Ovary (tissue), 9 donors: Measurements from ENCODE around the gene TNS1. TPM values are rescaled to one million over a fixed set of nuclear protein-coding genes. Genes with fewer than 3 reads are reported as not detected.

ENCODE experiments used
- DNase-seq, 5 donors: peaks; one replicate each; pipeline ENCODE4 v3.0.0-alpha.2; 2019 to 2020
- H3K27ac ChIP-seq, 2 donors: fragments of 200-600 bp; one replicate each; pipeline versions ENCODE4 v1.5.1 to v1.8.0; 2019 to 2022
- H3K27me3 ChIP-seq: fragments of 200-600 bp; one replicate; pipeline ENCODE4 v1.8.0; 2022
- H3K36me3 ChIP-seq: fragments of 200-600 bp; sonication (generic); one replicate; pipeline ENCODE4 v1.5.1; 2019
- H3K4me1 ChIP-seq: one replicate; pipeline ENCODE4 v1.8.1; 2013; ENCODE audit warnings: mild to moderate bottlenecking, moderate library complexity; ENCODE audit not compliant: insufficient read depth
- H3K4me3 ChIP-seq: fragments of 200-600 bp; sonication (generic); one replicate; pipeline ENCODE4 v1.5.1; 2017
- H3K9me3 ChIP-seq, 2 donors: fragments of 200-600 bp in 1 of 2; sonication (generic) in 1 of 2; one replicate each; pipeline versions ENCODE4 v1.5.1 to v1.8.1; 2013 to 2019; ENCODE audit warnings: mild to moderate bottlenecking in 1 of 2, moderate library complexity in 1 of 2
- EP300 ChIP-seq: sonication (generic); formaldehyde crosslinking; IDR thresholded peaks from one replicate; pipeline ENCODE4 v1.6.1; 2017; ENCODE audit warnings: antibody characterized with exemption
- POLR2A ChIP-seq: fragments of 450-650 bp; IDR thresholded peaks from one replicate; pipeline ENCODE4 v1.6.1; 2017; ENCODE audit warnings: antibody characterized with exemption, mild to moderate bottlenecking, moderate library complexity
- WGBS, 3 donors: extraction: QIAGEN DNeasy Blood & Tissue Kit in 1 of 3; methylation state at CpG; one replicate each; pipeline versions ENCODE4 v1.1.5 to v1.1.7; 2013 to 2017; 5-methylcytosine and 5-hydroxymethylcytosine counted together
- intact Hi-C, 4 donors: fragments of 100-400 bp; cut with DNase I; formaldehyde crosslinking; loops; one replicate each; pipeline versions ENCODE4 v1.11.0 to v1.15.1; 2022 to 2023
- polyA plus RNA-seq, 2 donors: library from polyadenylated mRNA; stranded (reverse); fragments of 200-250 nt in 1 of 2; fragments of 350-450 nt in 1 of 2; fragmentation: Illumina TruSeq in 1 of 2; extraction: RNeasy Lipid Tissue Mini Kit (QIAGEN cat#74804) in 1 of 2; gene quantifications; one replicate each; pipeline ENCODE4 v1.2.3, GENCODE V29; 2013 to 2014
- total RNA-seq, 7 donors: library from RNA; depleted of rRNA in 2 of 7; stranded (reverse); fragments of >200 nt in 2 of 7; fragmentation: NEBNext Ultra II Directional in 3 of 7; extraction: Animal tissue kit (Norgen Biotek cat#: 25700) in 3 of 7; gene quantifications; one replicate each; pipeline versions ENCODE4 v1.1.0 to v1.2.4, GENCODE V29; 2016 to 2023
- TF ChIP-seq, protein P1 (sequence below), 3 donors: fragments of 450-650 bp in 2 of 3; fragments of 200-600 bp in 1 of 3; IDR thresholded peaks; one replicate each; pipeline versions ENCODE4 v1.5.1 to v1.8.0; 2016 to 2022; ENCODE audit warnings: antibody characterized with exemption in 3 of 3, mild to moderate bottlenecking in 1 of 3
- donor health status: DM: no; HTN: no; CAD: no; lungs with moderate emphysema.
- donor health status: DM: no; HTN: no; CAD: no.
- donor health status: Bipolar disorder and iron deficiency.
- donor health status: DM: yes; HTN: yes; CAD: no.
- donor health status: DM: no; HTN: no; CAD: no.
- donor health status: DM: yes; HTN: yes; CAD: no.

The TNS1 gene
- total and polyA plus RNA-seq, 9 donors: 140 to 568 (median 356) TPM

- Histone ChIP-seq H3K4me3 (no peak overlapping the region), H3K27ac (no peak overlapping the region), H3K36me3 (no peaks in the 10 kb centered on the region), H3K9me3 (no peaks in the 10 kb centered on the region), H3K27me3 (no peaks in the 10 kb centered on the region), H3K4me1 (peaks cover 4% of the 10 kb centered on the region)
- DNase-seq: no peak
- intact Hi-C loops: no loop called here
- TF ChIP-seq, protein P1, sequence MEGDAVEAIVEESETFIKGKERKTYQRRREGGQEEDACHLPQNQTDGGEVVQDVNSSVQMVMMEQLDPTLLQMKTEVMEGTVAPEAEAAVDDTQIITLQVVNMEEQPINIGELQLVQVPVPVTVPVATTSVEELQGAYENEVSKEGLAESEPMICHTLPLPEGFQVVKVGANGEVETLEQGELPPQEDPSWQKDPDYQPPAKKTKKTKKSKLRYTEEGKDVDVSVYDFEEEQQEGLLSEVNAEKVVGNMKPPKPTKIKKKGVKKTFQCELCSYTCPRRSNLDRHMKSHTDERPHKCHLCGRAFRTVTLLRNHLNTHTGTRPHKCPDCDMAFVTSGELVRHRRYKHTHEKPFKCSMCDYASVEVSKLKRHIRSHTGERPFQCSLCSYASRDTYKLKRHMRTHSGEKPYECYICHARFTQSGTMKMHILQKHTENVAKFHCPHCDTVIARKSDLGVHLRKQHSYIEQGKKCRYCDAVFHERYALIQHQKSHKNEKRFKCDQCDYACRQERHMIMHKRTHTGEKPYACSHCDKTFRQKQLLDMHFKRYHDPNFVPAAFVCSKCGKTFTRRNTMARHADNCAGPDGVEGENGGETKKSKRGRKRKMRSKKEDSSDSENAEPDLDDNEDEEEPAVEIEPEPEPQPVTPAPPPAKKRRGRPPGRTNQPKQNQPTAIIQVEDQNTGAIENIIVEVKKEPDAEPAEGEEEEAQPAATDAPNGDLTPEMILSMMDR (IDR thresholded peaks at IDR 0.05): no peak
- TF ChIP-seq EP300: no peak
- no peak for TF ChIP-seq POLR2A
- WGBS, 3 donors: 63 to 72% (median 69%) methylated on average over 5 of the region's 5 CpGs
These were observed 134.4 kb downstream of the TNS1 start for GRCh38 chr2:217868265-217868892.

DNA sequence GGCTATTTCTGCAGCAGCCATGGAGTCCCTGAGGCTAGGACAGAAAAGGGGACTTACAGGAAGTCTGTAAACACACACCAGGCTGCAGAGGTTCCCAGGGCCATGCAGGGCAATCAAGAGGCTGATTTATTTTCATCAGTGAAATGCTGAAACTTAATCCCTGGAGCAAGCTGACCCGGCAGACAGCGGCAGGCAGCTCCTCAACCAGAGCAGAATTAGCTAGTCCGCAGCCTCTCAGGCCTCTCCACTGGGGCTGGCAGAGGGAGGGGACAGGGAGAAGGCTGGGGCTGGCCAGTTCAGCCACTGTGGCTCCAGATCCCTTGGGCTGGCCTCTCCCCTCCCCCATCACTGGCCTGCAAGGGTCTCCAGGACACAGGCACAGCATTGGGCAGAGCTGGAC, 136.3 kb downstream of the TNS1 start:
- no peak for DNase-seq
- WGBS, 3 donors: 59 to 74% (median 64%) methylated on average over 3 of the region's 3 CpGs
- Histone ChIP-seq H3K4me1 (peaks cover 4% of the 10 kb centered on the region), H3K36me3 (no peaks in the 10 kb centered on the region), H3K27me3 (no peaks in the 10 kb centered on the region), H3K27ac (no peak overlapping the region), H3K4me3 (no peak overlapping the region), H3K9me3 (no peaks in the 10 kb centered on the region)
- intact Hi-C loops: no loop called here
- TF ChIP-seq, protein P1 (IDR thresholded peaks at IDR 0.05): no peak
- no peak for TF ChIP-seq EP300
- no peak for TF ChIP-seq POLR2A

- WGBS, 3 donors: 72 to 77% (median 75%) methylated on average over 3 of the region's 3 CpGs
- H3K27me3 ChIP-seq: no peaks in the 10 kb centered on the region
- no peak overlapping the region for H3K27ac ChIP-seq
- no peaks in the 10 kb centered on the region for H3K9me3 ChIP-seq
- no peak overlapping the region for H3K4me3 ChIP-seq
- peaks cover 4% of the 10 kb centered on the region for H3K4me1 ChIP-seq
- H3K36me3 ChIP-seq: no peaks in the 10 kb centered on the region
- TF ChIP-seq, protein P1 (IDR thresholded peaks at IDR 0.05): no peak
- no peak for TF ChIP-seq POLR2A
- TF ChIP-seq EP300: no peak
- DNase-seq: no peak
- intact Hi-C loops: no loop called here
These were observed 137.6 kb downstream of the TNS1 start for GRCh38 chr2:217864963-217865772.

- intact Hi-C loops: no loop called here
- no peaks in the 10 kb centered on the region for H3K27me3 ChIP-seq
- no peak overlapping the region for H3K4me3 ChIP-seq
- WGBS, 3 donors: 67 to 84% (median 78%) methylated on average over 5 of the region's 5 CpGs
- no peaks in the 10 kb centered on the region for H3K36me3 ChIP-seq
- no peak for DNase-seq
- H3K9me3 ChIP-seq: no peaks in the 10 kb centered on the region
- TF ChIP-seq, protein P1 (IDR thresholded peaks at IDR 0.05): no peak
- TF ChIP-seq POLR2A (no peak), EP300 (no peak)
- no peak overlapping the region for H3K27ac ChIP-seq
- H3K4me1 ChIP-seq: peaks cover 3% of the 10 kb centered on the region
These were observed 138.9 kb downstream of the TNS1 start for GRCh38 chr2:217863883-217864282.
